GM21717 (cell line): ENCODE results near the gene VPS9D1.

Experiments
- ATAC-seq: cut with Tn5 transposase; IDR thresholded peaks from one replicate; pipeline ENCODE4 v1.9.1; 2021; ENCODE audit warnings: mild to moderate bottlenecking, moderate library complexity; ENCODE audit not compliant: unreplicated experiment

Gene VPS9D1

GRCh38 chr16:89720813-89721545, at the start of gene VPS9D1, which contains the start of gene ZNF276:
VPS9D1 (minus strand) TSS chr16:89720898; CDS start chr16:89720861, 37 bp downstream.
ZNF276 (plus strand) TSS chr16:89721537; CDS start chr16:89721641, 104 bp downstream.
- peak; percentile 47 for ATAC-seq

- ATAC-seq, result no peak
These were observed 49.7 kb upstream of the VPS9D1 start for GRCh38 chr16:89770367-89770766.

GRCh38 chr16:89765292-89765830, 44.7 kb upstream of the VPS9D1 start:
- peak; percentile 2 for ATAC-seq

GRCh38 chr16:89764711-89765201, 44.1 kb upstream of the VPS9D1 start:
- ATAC-seq, result peak; percentile 86

GRCh38 chr16:89761304-89761922, 40.7 kb upstream of the VPS9D1 start:
- no peak for ATAC-seq

GRCh38 chr16:89759746-89760340, 39.1 kb upstream of the VPS9D1 start:
- no peak for ATAC-seq

- no peak for ATAC-seq
These were observed 28.9 kb upstream of the VPS9D1 start for GRCh38 chr16:89749637-89750036.

- ATAC-seq, result no peak
These were observed 28.2 kb upstream of the VPS9D1 start for GRCh38 chr16:89748921-89749320.

GRCh38 chr16:89748076-89748475, 27.4 kb upstream of the VPS9D1 start:
- no peak for ATAC-seq

- no peak for ATAC-seq
These were observed 25.3 kb upstream of the VPS9D1 start for GRCh38 chr16:89746043-89746442.

- ATAC-seq, result no peak
These were observed 24.1 kb upstream of the VPS9D1 start for GRCh38 chr16:89744813-89745212.

GRCh38 chr16:89742948-89743347, 22.2 kb upstream of the VPS9D1 start:
- ATAC-seq, result no peak

GRCh38 chr16:89741342-89742014, 20.8 kb upstream of the VPS9D1 start:
- ATAC-seq, result no peak

- no peak for ATAC-seq
These were observed 18.7 kb upstream of the VPS9D1 start for GRCh38 chr16:89739383-89739782.

- no peak for ATAC-seq
These were observed 18.0 kb upstream of the VPS9D1 start for GRCh38 chr16:89738538-89739317.

- ATAC-seq, result no peak
These were observed 17.3 kb upstream of the VPS9D1 start for GRCh38 chr16:89738072-89738377.

GRCh38 chr16:89737341-89738071, 16.8 kb upstream of the VPS9D1 start:
- ATAC-seq, result no peak

- ATAC-seq, result no peak
These were observed 15.9 kb upstream of the VPS9D1 start for GRCh38 chr16:89736554-89736953.

- no peak for ATAC-seq
These were observed 13.1 kb upstream of the VPS9D1 start for GRCh38 chr16:89733792-89734191.

GRCh38 chr16:89733322-89733721, 12.6 kb upstream of the VPS9D1 start:
- no peak for ATAC-seq
